Ovary (tissue), 3 donors: Measurements from ENCODE around the gene ARHGAP22.

Experiments
- CTCF ChIP-seq, 3 donors: fragments of 450-650 bp in 2 of 3; fragments of 200-600 bp in 1 of 3; IDR thresholded peaks; one replicate each; pipeline versions ENCODE4 v1.5.1 to v1.8.0; 2016 to 2022; ENCODE audit warnings: antibody characterized with exemption in 3 of 3, mild to moderate bottlenecking in 1 of 3
- EP300 ChIP-seq: sonication (generic); formaldehyde crosslinking; IDR thresholded peaks from one replicate; pipeline ENCODE4 v1.6.1; 2017; ENCODE audit warnings: antibody characterized with exemption
- POLR2A ChIP-seq: fragments of 450-650 bp; IDR thresholded peaks from one replicate; pipeline ENCODE4 v1.6.1; 2017; ENCODE audit warnings: antibody characterized with exemption, mild to moderate bottlenecking, moderate library complexity
- donor health status: DM: no; HTN: no; CAD: no.

GRCh38 chr10:48529331-48529730 lies 75.5 kb downstream of the ARHGAP22 start:
- TF ChIP-seq POLR2A = no peak
- no peak for TF ChIP-seq CTCF (IDR thresholded peaks at IDR 0.05)
- TF ChIP-seq EP300 = no peak
